Keratinocyte (primary cell): ENCODE results near the gene AIG1. TPM values are rescaled to one million over a fixed set of nuclear protein-coding genes. Genes with fewer than 3 reads are reported as not detected.

Experiments
- DNase-seq: peaks from one replicate; pipeline ENCODE4 v3.0.0-alpha.2; 2011; ENCODE audit warnings: low read depth, missing footprints, low spot score
- FAIRE-seq: peaks from 2 replicates; lab custom pipeline; 2011; peaks lifted over from hg19 to GRCh38; lab: Jason Lieb, UNC
- H2AFZ ChIP-seq: 2 replicates; pipeline ENCODE4 v1.6.0; 2012; ENCODE audit warnings: low read length, control low read depth, inconsistent platforms; ENCODE audit not compliant: control insufficient read depth
- H3K27ac ChIP-seq: 2 replicates; pipeline ENCODE4 v1.5.1; 2011; ENCODE audit warnings: low read length; ENCODE audit not compliant: control insufficient read depth, insufficient read depth
- H3K27me3 ChIP-seq: 3 replicates; pipeline ENCODE4 v1.6.0; 2011; ENCODE audit warnings: low read length; ENCODE audit not compliant: control insufficient read depth, insufficient read depth; ENCODE audit errors: extremely low read depth
- H3K36me3 ChIP-seq, 2 experiments: 2 replicates in 1 of 2; 3 replicates in 1 of 2; pipeline ENCODE4 v1.5.1; 2011; ENCODE audit warnings: low read length in 2 of 2, mild to moderate bottlenecking in 1 of 2; ENCODE audit not compliant: control insufficient read depth in 2 of 2, insufficient read depth in 2 of 2; ENCODE audit errors: extremely low read depth in 1 of 2
- H3K4me1 ChIP-seq: 3 replicates; pipeline ENCODE4 v1.5.1; 2011; ENCODE audit warnings: low read length; ENCODE audit not compliant: control insufficient read depth, insufficient read depth; ENCODE audit errors: extremely low read depth
- H3K4me2 ChIP-seq: 3 replicates; pipeline ENCODE4 v1.6.0; 2011; ENCODE audit warnings: low read depth, low read length; ENCODE audit not compliant: control insufficient read depth, insufficient read depth; ENCODE audit errors: extremely low read depth
- H3K4me3 ChIP-seq, 3 experiments: fragments of 200-600 bp in 1 of 3; sonication (generic) in 1 of 3; 2 replicates in 2 of 3; 3 replicates in 1 of 3; pipeline ENCODE4 v1.5.1; 2011 to 2016; ENCODE audit warnings: low read length in 3 of 3, mild to moderate bottlenecking in 3 of 3, control low read depth in 2 of 3, inconsistent platforms in 1 of 3, low read depth in 1 of 3, mixed read lengths in 1 of 3, mixed run types in 1 of 3, moderate library complexity in 1 of 3; ENCODE audit not compliant: control insufficient read depth in 2 of 3, insufficient read depth in 2 of 3; ENCODE audit errors: extremely low read depth in 1 of 3
- H3K79me2 ChIP-seq: 2 replicates; pipeline ENCODE4 v1.6.0; 2012; ENCODE audit warnings: low read length; ENCODE audit not compliant: control insufficient read depth, insufficient read depth
- H3K9ac ChIP-seq: 3 replicates; pipeline ENCODE4 v1.6.0; 2011; ENCODE audit warnings: low read length; ENCODE audit not compliant: control insufficient read depth, insufficient read depth; ENCODE audit errors: extremely low read depth
- H3K9me1 ChIP-seq: 3 replicates; pipeline ENCODE4 v1.6.0; 2011; ENCODE audit warnings: low read length; ENCODE audit not compliant: control insufficient read depth, insufficient read depth; ENCODE audit errors: extremely low read depth
- H3K9me3 ChIP-seq: 2 replicates; pipeline ENCODE4 v1.5.1; 2012; ENCODE audit warnings: low read depth, low read length; ENCODE audit not compliant: control insufficient read depth
- H4K20me1 ChIP-seq: 3 replicates; pipeline ENCODE4 v1.6.0; 2011; ENCODE audit warnings: low read length; ENCODE audit not compliant: control insufficient read depth, insufficient read depth; ENCODE audit errors: extremely low read depth
- EZH2 ChIP-seq: IDR thresholded peaks from one replicate; pipeline ENCODE4 v1.6.1; 2012; ENCODE audit warnings: inconsistent platforms, mild to moderate bottlenecking, low read length, moderate library complexity
- dilution Hi-C: fragments of 300-500 bp; cut with MboI; formaldehyde crosslinking; loops from one replicate; pipeline ENCODE4 v1.7.0; 2020; ENCODE audit warnings: low sequenced_read_pairs; ENCODE audit not compliant: extremely low pct_ligation_motif_present
- polyA plus RNA-seq, 5 experiments: library from polyadenylated mRNA; depleted of rRNA in 3 of 5; stranded (reverse) in 3 of 5; stranded (forward) in 1 of 5; unstranded in 1 of 5; fragments of >200 nt; gene quantifications; 1 replicate in 1 of 5; 2 replicates in 3 of 5; 3 replicates in 1 of 5; pipeline versions ENCODE4 v1.2.1 to v1.2.3, GENCODE V29; 2011 to 2012; ENCODE audit warnings: missing spikeins in 2 of 5, low read depth in 1 of 5, low replicate concordance in 1 of 5
- TF ChIP-seq, protein P1 (sequence below), 3 experiments: IDR thresholded peaks in 1 of 3; conservative IDR thresholded peaks in 1 of 3; optimal IDR thresholded peaks in 1 of 3; 2 replicates in 2 of 3; 3 replicates in 1 of 3; pipeline versions ENCODE3 to v1.5.1; 2011; ENCODE audit warnings: low read length in 3 of 3, mild to moderate bottlenecking in 3 of 3, moderate library complexity in 2 of 3, control low read depth in 1 of 3, inconsistent platforms in 1 of 3; ENCODE audit not compliant: insufficient read depth in 2 of 3; ENCODE audit errors: extremely low read depth in 1 of 3

The AIG1 gene
- polyA plus RNA-seq, 1 donor (not counting 4 experiments of a cell fraction or from before 2014, with no cell fraction given): 77.1 TPM

DNA sequence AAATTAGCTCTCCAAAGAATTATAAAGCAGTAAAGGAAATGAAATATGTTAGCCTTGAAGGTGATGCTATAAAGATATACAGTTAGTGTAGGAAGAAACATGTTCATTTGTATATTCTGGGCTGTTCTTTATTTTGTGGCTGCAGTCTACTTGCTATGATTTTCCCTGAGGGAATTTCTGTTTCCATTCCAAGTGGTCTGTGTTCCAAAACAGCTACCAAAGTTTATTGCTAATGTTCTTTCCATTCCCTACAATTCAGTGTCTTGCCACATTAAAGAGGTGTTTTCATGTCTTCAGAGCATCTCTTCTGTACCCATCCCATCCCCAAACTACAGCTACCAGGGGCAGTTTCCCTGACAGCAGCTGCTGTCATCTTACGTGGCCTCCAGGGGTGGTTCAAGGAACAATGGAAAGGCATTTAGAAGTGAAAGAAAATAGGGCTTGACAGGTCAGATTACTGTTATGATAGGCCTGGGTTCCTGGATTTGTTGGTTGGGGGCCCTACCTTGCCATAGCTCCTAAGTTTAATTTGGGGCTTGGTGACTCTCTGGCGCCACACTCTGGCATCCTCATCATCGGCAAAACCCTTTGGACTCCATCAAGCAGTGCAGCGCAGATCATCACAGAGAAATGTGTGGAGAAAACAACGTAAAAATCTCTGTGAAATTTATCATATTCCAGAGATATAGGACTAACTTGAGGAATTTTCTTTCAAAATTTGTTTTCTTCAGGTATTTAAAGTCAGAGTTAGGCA lies 33.8 kb upstream of the AIG1 start:
- dilution Hi-C loops: no loop called here
- no peak for TF ChIP-seq EZH2
- TF ChIP-seq, protein P1, sequence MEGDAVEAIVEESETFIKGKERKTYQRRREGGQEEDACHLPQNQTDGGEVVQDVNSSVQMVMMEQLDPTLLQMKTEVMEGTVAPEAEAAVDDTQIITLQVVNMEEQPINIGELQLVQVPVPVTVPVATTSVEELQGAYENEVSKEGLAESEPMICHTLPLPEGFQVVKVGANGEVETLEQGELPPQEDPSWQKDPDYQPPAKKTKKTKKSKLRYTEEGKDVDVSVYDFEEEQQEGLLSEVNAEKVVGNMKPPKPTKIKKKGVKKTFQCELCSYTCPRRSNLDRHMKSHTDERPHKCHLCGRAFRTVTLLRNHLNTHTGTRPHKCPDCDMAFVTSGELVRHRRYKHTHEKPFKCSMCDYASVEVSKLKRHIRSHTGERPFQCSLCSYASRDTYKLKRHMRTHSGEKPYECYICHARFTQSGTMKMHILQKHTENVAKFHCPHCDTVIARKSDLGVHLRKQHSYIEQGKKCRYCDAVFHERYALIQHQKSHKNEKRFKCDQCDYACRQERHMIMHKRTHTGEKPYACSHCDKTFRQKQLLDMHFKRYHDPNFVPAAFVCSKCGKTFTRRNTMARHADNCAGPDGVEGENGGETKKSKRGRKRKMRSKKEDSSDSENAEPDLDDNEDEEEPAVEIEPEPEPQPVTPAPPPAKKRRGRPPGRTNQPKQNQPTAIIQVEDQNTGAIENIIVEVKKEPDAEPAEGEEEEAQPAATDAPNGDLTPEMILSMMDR (optimal IDR thresholded peaks at IDR 0.05 in 1 of 3, IDR thresholded peaks at IDR 0.05 in 1 of 3, conservative IDR thresholded peaks at IDR 0.05 in 1 of 3; ENCODE audit: extremely low read depth in 1 of 3, insufficient read depth in 2 of 3, low read length in 3 of 3): peak in 2 of 3 experiments; percentile 66 to 68
- H3K9ac ChIP-seq: no peak overlapping the region
- H2AFZ ChIP-seq: no peak overlapping the region
- H3K79me2 ChIP-seq: no peaks in the 10 kb centered on the region
- H3K4me3 ChIP-seq: no peak overlapping the region
- no peak overlapping the region for H3K27ac ChIP-seq
- H3K36me3 ChIP-seq: no peaks in the 10 kb centered on the region
- H3K9me3 ChIP-seq: no peaks in the 10 kb centered on the region
- H3K4me2 ChIP-seq: no peak overlapping the region
- H3K27me3 ChIP-seq: no peaks in the 10 kb centered on the region
- no peaks in the 10 kb centered on the region for H4K20me1 ChIP-seq
- FAIRE-seq (no peak), DNase-seq (no peak)
- H3K9me1 ChIP-seq: no peaks in the 10 kb centered on the region
- no peaks in the 10 kb centered on the region for H3K4me1 ChIP-seq

DNA sequence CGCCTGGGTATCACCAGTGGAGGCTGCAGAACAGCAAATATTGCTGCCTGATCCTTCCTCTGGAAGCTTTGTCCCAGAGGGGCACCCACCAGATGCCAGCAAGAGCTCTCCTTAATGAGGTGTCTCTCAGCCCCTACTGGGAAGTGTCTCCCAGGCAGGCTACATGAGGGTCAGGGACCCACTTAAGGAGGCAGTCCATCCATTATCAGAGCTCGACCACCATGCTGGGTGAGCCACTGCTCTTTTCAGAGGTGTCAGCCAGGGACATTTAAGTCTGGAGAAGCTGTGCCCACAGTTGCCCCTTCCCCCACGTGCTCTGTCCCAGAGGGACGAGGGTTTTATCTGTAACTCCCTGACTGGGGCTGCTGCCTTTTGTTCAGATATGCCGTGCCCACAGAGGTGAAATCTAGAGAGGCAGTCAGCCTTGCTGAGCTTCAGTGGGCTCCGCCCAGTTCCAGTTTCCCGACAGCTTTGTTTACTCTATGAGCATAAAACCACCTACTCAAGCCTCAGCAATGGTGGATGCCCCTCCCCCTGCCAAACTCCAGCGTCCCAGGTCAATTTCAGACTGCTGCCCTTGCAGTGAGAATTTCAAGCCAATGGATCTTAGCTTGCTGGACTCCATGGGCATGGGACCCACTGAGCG lies 25.9 kb upstream of the AIG1 start:
- Histone ChIP-seq H3K36me3 (no peaks in the 10 kb centered on the region), H3K79me2 (no peaks in the 10 kb centered on the region), H3K9me3 (no peaks in the 10 kb centered on the region), H3K27me3 (no peaks in the 10 kb centered on the region), H3K9me1 (no peaks in the 10 kb centered on the region), H3K9ac (no peak overlapping the region), H3K4me2 (no peak overlapping the region), H3K27ac (no peak overlapping the region), H4K20me1 (no peaks in the 10 kb centered on the region), H3K4me1 (no peaks in the 10 kb centered on the region), H3K4me3 (no peak overlapping the region), H2AFZ (no peak overlapping the region)
- dilution Hi-C loops: no loop called here
- no peak for TF ChIP-seq EZH2
- TF ChIP-seq, protein P1 (optimal IDR thresholded peaks at IDR 0.05 in 1 of 3, IDR thresholded peaks at IDR 0.05 in 1 of 3, conservative IDR thresholded peaks at IDR 0.05 in 1 of 3; ENCODE audit: extremely low read depth in 1 of 3, insufficient read depth in 2 of 3, low read length in 3 of 3): no peak
- no peak for FAIRE-seq
- DNase-seq: no peak
